HG02840 (cell line): ENCODE data around the gene TLK2.
"Not testable (repeated sequence)": the region's sequence is repeated elsewhere in the genome, so short reads cannot be mapped to it uniquely, and the experiment has no call there.

Experiments
- ATAC-seq: cut with Tn5 transposase; IDR thresholded peaks from one replicate; pipeline ENCODE4 v1.9.1; 2021; ENCODE audit warnings: mild to moderate bottlenecking, moderate library complexity, moderate number of reproducible peaks; ENCODE audit not compliant: unreplicated experiment, low FRiP score

The TLK2 gene

DNA sequence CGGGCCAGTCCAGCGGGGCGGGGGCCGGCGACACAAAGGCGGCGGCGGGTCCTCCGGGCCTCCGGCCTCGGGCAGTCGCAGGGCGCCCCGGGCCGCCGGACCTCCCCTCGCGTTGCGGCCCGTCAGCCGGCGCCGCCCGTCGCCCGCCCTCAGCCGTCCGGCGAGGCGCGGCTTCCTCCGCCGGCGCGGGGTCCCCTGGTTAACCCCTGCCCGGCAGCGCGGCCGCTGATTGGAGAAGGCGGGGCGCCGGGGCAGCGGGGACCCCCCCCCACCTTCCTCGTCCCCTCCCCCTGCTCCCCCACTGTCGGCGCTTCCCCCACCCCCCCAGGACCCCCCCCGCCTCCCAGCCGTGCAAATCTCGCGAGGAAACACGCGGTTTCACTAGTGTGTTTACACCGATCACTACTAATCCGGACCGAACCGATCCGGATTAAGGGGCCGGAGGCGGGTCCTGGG, at the start of gene TLK2:
TLK2 (plus strand) TSS at position 402 of the 456 bp plus-strand sequence. CDS start 2,301 bp downstream, outside the sequence.
- ATAC-seq = peak; percentile 63

DNA sequence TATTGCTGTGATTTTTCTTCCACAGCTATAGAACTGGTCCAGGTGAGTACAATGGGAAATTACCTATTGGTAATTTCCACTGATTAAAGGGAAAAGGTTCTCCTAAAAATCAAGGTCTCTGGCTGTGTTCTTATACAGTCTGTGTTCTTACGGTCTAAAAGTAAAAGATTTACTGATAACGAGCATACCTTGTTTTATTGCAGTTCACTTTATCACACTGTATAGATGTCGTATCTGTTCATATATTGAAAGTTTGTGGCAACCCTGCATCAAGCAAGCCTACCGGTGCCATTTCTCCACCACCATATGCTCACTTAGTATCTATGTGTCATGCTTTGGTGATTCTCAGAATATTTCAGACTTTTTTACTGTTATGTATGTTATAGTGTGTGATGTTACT, 43.4 kb upstream of the TLK2 start:
- not testable (repeated sequence) for ATAC-seq

DNA sequence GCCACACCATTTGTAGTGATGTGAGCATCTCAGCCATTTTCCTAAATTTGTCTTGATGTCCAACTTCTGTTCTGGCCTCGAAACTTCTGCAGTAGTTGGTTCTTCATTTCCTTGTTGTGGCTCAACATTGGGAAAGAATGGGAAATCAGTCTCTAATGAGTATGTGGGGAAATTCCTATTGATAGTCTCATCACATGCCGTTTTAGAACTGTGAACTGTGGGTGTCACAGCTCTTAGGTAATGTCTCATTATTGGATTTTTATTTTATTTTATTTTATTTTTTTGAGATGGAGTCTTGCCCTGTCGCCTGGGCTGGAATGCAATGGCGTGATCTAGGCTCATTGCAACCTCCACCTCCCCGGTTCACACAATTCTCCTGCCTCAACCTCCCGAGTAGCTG, 37.4 kb upstream of the TLK2 start:
- ATAC-seq = not testable (repeated sequence)

DNA sequence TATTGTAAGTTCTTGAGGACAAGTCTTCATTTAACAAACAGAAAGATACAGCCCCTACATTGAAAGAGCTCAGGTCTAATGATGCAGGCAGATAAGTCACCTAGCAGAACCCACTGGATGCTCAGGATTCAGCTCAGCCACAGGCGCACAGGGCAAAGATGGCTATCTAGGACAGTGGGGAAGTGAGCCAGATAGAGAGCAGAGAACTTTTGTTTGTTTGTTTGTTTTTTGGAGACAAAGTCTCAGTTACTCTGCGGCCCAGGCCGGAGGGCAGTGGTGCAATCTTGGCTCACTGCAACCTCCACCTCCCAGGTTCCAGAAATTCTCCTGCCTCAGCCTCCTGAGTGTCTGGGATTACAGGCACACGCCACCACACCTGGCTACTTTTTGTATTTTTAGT, 34.6 kb upstream of the TLK2 start:
- ATAC-seq = no peak

DNA sequence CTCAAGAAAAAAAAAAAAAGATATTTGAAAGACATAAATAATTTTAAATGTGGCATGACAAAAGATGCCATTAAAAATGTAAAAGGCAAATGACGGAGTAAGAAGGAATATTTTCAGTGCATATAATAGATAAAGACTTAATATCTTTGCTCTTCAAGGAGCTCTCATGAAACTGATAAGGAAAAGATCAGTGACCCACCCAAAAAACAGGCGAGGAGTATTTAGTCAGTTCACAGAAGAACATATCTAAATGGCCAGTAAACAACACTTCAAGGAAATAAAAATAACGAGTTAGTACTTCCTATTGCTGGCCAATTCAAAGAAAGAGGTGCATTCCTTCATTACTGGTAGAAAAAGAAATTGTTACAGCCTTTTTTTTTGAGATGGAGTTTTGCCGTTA, 32.8 kb upstream of the TLK2 start:
- not testable (repeated sequence) for ATAC-seq

DNA sequence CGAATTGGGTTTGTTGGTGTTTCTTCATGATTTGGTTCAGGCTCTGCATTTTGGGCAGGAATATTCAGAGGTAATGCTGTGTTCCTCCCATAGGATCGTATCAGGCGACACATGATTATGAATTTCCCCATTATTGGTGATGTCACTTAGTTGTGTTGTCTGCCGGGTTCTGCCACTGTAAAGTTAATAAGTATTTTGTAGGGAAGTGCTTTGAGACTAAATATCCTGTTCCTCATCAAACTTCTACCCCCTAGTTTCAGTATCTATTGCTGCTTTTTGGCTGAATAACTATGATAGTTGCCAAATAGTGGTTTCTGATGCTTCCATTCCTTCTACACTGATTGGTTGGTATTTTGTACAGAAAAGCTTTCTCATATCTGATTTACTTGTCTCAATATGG, 26.4 kb upstream of the TLK2 start:
- not testable (repeated sequence) for ATAC-seq

DNA sequence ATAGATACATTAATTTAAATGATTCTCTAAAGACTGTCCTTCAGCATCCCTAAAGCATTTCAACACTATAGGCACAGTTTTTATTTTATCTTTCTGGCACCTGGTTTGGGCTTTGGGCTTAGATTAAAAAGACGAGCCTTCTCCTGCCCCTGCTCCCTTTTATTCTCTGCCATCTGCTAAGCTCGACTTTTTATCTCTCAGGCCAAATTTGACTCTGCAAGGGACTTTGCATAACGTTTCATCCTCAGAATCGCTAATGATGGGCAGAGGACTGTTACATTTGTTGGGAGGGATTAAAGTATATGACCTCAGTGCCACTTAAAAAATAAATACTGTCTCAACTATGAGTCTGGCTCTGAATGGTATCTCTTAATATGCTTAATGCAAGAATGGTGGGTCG, 25.6 kb upstream of the TLK2 start:
- ATAC-seq = not testable (repeated sequence)

DNA sequence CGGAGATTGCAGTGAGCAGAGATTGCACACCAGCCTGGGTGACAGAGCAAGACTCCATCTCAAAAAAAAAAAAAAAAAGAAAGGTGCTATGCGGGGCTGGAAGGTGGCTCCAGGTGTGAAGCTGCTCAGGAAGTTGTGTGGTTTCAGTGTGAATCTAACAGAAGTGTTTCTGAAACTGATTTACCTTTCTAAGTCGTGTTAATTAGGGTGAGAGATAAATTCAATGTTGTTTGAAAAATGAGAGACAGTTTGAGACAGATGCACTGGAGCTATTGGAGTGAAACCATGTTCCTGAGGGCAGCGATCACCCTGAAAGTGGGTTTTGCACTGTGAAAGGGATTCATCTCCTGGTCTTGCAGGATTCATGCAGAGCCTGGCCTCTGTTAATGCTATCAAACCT, 25.0 kb upstream of the TLK2 start:
- ATAC-seq = not testable (repeated sequence)

DNA sequence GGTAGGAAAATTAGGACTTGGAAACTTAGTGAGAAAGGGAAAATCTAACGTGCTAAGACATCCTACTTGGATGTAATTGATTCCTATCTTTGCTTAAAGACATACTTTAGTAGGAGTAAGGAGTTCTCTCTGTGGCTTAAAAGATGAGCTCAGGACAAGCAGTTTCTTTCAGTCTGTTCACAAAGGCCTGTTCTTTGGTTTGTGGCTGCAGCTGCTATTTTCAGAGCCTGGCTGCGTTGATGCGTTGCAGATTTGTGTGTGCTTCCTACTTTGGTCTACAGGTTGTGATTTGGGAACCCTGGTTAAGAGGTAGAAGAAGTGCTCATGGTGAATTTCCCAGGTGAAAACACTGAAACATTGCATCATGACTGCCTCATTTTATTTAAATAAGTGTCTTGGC, 24.5 kb upstream of the TLK2 start:
- peak; percentile 54 for ATAC-seq

DNA sequence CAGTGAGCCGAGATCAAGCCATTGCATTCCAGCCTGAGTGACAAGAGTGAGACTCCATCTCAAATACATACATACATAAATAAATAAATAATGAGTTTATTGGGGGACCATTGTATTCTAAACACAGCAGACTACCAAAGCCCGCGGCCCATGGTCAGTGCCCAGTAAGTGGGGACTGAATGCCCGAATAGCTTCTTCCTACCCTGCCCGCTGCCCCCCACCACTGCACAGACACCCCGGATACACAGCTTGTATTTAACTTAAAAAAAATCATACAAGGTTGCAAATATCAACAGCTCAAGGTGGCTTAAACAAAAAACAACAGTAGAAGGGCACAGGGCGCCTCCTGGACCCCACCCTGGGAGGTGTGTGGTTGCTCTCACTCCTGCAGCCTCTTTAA, 22.6 kb upstream of the TLK2 start:
- ATAC-seq = no peak

DNA sequence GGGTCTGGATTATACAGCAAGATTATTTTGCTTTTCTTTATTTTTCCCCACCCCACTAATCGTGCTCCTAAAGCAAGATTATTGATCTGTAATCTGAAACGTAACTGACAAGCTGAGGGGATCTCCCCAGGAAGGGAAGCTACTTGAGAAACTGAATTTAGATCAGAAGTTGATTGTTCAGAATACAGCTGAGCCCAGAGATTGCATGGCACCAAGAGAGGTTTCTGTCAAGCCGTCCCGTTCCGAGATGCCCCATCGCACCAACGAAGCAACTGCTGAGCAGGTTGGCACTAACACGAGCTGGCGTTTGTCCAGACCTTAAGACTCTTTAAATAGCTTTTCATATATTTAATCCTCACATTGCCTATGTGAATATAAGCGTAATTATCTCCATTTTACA, 20.1 kb upstream of the TLK2 start:
- not testable (repeated sequence) for ATAC-seq

DNA sequence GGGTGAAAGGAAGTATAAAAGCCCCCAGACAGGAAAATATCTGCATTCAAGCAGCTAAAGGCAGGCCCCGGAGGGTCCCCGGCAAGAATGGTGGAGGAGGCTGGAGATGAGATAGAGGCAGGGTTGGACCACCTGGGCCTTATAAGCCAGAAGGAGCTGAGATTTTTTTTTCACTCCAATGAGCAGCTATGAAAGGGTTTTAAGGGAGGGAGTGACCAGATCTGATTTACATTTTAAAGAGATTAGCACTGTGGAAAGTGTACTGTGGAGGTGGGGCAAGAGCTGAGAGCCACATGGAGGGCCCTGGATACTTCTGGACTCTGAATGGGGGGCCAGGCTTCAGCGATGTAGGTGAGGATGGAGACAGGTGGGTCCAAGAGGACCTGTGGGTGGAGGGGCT, 14.2 kb upstream of the TLK2 start:
- not testable (repeated sequence) for ATAC-seq

DNA sequence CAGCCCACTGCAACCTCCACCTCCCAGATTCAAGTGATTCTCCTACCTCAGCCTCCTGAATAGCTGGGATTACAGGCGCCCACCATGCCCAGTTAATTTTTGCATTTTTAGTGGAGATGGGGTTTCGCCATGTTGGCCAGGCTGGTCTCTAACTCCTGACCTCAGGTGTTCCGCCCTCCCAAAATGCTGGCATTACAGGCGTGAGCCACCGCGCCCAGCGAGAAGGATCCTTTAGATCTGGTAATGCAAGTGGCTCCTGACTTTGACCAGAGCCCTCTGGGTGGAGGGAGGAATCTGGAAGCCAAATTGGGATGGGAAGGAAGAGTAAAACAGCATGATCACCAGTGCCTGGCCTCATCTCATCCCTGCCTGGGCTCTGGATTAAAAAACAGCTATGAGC, 13.4 kb upstream of the TLK2 start:
- not testable (repeated sequence) for ATAC-seq

DNA sequence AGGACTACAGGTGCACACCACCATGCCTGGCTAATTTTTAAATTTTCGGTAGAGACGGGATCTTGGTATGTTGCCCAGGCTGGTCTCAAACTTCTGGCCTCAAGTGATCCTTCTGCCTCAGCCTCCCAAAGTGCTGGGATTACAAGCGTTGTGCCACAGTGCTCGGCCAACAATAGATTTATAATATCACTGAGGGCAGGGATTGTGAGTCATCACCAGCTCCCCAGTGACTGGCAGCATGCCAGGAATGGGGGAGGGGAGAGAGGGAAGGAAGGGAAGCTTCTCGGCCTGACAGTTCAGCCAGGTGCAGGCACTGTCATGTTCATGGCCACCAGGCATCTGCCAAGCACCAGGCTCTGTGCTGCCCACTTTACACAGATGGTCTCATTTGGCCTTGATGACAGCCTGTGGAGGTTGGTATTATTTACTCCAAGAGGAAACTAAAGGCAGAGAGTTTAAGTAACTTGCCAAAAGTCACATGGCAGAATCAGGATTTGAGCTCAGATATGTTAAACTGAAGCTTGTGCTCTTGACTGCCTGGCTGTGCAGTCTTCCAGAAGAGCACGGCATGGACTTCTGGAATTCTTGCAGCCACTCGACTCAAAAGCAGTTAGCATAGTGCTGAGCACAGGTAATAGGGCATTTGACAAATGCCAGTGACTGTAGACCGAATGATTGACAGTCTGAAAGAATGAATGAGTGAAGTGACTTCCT, 7.8 kb upstream of the TLK2 start:
- not testable (repeated sequence) for ATAC-seq

DNA sequence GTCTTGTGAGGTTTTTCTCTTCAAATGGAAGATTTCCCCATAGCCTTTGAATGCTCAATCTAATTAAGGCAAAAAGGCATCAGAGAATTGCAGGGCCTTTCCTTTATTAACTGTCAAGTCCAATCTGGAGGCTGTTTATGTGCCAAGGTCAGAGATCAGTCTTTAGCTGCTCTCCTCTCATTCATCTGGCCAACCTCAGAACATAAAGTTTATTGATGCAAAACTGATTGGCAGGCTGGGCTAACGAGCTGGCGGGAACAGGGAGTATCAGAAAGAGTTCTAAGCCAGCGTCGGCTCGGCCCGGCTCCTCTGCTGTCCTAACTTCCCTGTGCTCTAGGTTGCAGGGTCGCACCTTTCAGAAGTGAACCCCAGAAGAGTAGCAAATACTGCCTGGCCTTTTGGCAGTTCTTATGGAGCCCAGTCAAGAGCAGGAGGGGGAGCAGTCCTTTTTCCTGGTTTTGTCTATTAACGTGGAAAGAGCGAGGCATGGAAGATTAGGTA, 7.2 kb upstream of the TLK2 start:
- ATAC-seq = not testable (repeated sequence)

DNA sequence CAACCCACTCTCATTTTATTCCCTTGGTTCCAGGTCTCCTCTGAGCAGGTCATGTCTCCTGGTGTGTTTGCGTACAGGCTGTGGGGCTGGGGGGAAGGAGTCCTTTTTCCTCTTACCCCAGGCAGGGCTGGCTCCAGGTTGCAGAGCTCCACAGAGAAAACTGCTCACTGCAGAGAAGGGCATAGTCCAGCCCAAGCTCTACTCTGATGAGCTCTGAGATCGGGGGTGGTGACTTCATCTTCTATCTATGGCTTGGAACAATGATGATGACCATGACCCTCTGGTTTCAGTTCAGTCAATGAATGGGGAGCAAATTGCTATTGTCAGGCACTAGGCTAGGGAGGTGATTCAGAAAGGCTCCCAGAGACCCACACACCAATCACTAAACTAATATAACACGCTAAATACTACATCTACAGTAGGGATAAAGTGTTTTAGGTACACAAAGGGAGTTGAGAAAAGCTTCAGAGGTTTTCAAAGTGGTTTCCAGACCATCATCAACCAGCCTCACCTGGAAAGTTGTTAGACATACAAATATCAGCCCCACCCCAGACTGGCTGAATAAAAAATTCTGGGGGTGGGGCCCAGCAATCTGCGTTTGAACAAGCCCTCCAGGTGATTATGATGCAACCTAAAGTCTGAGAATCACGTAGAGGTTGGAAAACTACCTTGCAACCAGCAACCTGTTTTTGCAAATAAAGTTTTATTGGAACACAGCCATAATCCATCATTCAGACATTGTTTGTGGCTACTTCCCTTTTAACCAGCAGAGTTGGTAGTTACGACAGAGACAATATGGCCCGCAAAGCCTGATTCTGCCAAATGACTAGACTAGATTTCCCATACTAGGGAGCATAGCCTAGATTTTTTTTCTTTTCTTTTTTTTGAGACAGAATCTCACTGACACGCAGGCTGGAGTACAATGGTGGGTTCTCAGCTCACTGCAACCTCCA, 5.3 kb upstream of the TLK2 start:
- not testable (repeated sequence) for ATAC-seq

DNA sequence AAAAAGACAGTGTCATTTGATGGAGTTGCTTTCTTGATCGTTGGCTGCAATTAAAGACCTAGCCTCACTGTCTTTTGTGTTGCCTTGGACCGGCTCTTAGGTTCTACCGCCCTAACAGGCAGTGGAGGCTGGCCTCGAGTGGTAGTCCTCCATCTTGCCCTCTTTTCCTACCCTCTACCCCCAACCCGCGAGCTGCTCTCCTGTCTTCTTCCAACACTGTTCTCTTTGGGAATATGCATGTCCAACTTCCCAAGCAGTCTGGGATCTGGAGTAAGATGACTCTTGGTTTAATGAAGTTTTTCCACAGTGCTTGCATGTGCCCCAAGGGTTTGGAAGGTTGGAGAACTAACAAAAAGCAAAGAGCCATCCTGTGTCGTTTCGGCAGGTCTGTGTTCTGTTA, 1.5 kb upstream of the TLK2 start:
- ATAC-seq = not testable (repeated sequence)

DNA sequence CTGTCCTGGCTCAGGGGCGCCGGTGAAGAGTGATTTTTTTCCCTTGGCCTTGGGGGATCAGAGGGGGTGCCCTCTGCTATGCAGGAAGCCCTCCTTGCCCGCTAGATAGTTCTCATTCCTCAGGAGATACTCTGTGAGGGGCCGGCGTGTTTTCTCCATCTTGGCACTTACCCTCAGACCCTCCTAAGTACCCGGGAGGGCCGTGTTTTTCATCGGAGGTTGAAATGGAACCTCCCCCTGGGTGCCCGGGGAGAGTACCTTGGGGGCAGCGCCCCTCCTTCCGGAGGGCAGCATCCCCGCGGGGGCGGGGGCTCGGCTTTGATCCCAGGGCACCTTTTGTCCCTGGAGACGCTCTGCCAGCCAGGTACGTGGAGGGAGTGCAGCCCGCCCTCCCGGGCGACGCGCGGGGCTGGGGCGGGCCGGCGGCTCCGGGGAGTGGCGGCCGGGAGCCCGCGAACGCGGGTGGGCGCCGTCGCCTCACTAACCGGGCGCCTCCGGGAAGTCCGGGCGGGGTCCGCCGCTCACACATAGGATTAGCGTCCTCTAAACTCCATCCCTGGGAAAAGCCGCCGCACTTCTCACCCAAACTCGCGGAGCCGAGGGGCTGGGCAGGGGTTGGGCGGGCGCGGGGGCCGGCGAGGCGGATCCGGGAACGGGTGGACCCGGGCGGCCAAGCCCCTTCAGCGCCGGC, 762 bp upstream of the TLK2 start:
- ATAC-seq = peak; percentile 28

DNA sequence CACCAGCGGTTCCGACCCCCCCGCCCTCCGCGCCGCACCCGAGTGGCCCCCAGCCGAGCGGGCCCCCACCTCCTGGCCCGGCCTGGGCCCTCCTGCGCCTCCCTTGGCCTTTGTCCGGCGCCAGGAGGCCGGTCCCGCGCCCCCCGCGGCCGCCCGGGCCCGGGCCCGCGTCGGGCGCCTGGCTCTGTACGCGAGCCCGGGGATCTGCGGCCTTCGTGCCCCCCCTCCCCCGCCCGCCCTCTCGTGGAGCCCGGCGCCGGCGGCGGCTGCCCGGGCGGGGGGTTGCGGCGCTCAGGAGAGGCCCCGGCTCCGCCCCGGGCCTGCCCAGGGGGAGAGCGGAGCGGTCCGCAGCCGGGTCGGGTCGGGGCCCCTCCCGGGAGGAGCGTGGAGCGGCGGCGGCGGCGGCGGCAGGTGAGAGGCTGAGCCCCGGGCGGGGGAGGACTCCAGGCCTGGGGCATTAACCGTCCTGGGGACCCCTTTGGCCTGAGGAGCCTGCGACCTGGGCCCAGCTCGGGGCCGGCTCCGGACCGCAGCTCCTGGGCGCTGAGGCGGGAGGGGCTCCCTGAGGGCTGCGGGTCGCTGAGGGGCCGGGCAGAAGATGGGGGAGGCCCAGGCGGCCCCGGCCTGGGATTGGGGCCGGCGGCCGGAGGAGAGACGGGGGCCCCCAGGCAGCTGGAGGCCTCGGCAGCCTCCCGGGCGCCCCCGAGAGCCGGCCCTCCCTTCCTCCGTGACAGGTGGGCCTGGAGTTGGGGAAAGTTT, 434 bp downstream of the TLK2 start:
- ATAC-seq = peak; percentile 34
